Left colon (tissue), 2 donors: Measurements from ENCODE around the gene LRRK1. TPM values are rescaled to one million over a fixed set of nuclear protein-coding genes. Genes with fewer than 3 reads are reported as not detected.
"Not testable (repeated sequence)": the region's sequence is repeated elsewhere in the genome, so short reads cannot be mapped to it uniquely, and the experiment has no call there.

Source experiments
- ATAC-seq: fragments of 200-7000 bp; cut with Tn5 transposase; one replicate; pipeline ENCODE4 v1.9.1; 2020; ENCODE audit warnings: mild to moderate bottlenecking, moderate library complexity
- DNase-seq, 2 donors: peaks; one replicate each; pipeline ENCODE4 v3.0.0-alpha.2; 2020
- intact Hi-C, 2 donors: fragments of 100-400 bp; cut with DNase I in 1 of 2; cut with micrococcal nuclease in 1 of 2; formaldehyde crosslinking; loops; one replicate each; pipeline versions ENCODE4 v1.11.2 to v1.14.0; 2022; cut with DNase I, micrococcal nuclease
- total RNA-seq, 2 donors: library from RNA; stranded (reverse); fragmentation: NEBNext Ultra II Directional; extraction: Animal tissue kit (Norgen Biotek cat#: 25700); gene quantifications; one replicate each; pipeline ENCODE4 v1.2.1, GENCODE V29; 2021
- donor health status: DM: no; HTN: no; CAD: no.
- donor health status: DM: yes; HTN: yes; CAD: no.

Gene LRRK1
- total RNA-seq, 2 donors from 2014 or later, result 46.6 to 52.7 TPM

- intact Hi-C loops, result no loop called here
- no peak for ATAC-seq
- peak in 1 of 2 donors; percentile 1 for DNase-seq
These were observed 148.7 kb downstream of the LRRK1 start for GRCh38 chr15:101067660-101068522.

GRCh38 chr15:101068523-101068960 is 149.4 kb downstream of the LRRK1 start:
- DNase-seq (no peak), ATAC-seq (no peak)
- intact Hi-C loops, result no loop called here

- DNase-seq, result no peak
- no peak for ATAC-seq
- intact Hi-C loops, result no loop called here
These were observed 149.9 kb downstream of the LRRK1 start for GRCh38 chr15:101068961-101069653.

- no peak for ATAC-seq
- intact Hi-C loops, result no loop called here
- no peak for DNase-seq
These were observed 150.5 kb downstream of the LRRK1 start for GRCh38 chr15:101069654-101069973.

- DNase-seq (no peak), ATAC-seq (no peak)
- intact Hi-C loops, result no loop called here
These were observed 150.9 kb downstream of the LRRK1 start for GRCh38 chr15:101070024-101070423.

- intact Hi-C loops, result no loop called here
- ATAC-seq (no peak), DNase-seq (no peak)
These were observed 151.5 kb downstream of the LRRK1 start for GRCh38 chr15:101070502-101071273.

GRCh38 chr15:101071651-101072050 is 152.5 kb downstream of the LRRK1 start:
- intact Hi-C loops, result no loop called here
- ATAC-seq (no peak), DNase-seq (no peak)

GRCh38 chr15:101072235-101072634 is 153.1 kb downstream of the LRRK1 start:
- intact Hi-C loops, DNase-seq, ATAC-seq: not testable (repeated sequence)

GRCh38 chr15:101077806-101078668 is 158.9 kb downstream of the LRRK1 start:
- ATAC-seq, intact Hi-C loops, DNase-seq: not testable (repeated sequence)

- intact Hi-C loops, result no loop called here
- ATAC-seq (no peak), DNase-seq (no peak)
These were observed 159.6 kb downstream of the LRRK1 start for GRCh38 chr15:101078669-101079323.

- DNase-seq, result no peak
- intact Hi-C loops, result loop anchor here in 1 of 2 donors (10.0 kb wide), 1 partner anchor 183 kb away; no protein-coding TSS in a partner anchor
- no peak for ATAC-seq
These were observed 162.7 kb downstream of the LRRK1 start for GRCh38 chr15:101081900-101082299.

- DNase-seq, result no peak
- peak; percentile 31 for ATAC-seq
- intact Hi-C loops, result loop anchor here in 1 of 2 donors (10.0 kb wide), 1 partner anchor 181 kb away; no protein-coding TSS in a partner anchor
These were observed 164.3 kb downstream of the LRRK1 start for GRCh38 chr15:101083336-101084045.

- ATAC-seq (no peak), DNase-seq (no peak)
- intact Hi-C loops, result loop anchor here (5.0 to 10.0 kb wide), 2 partner anchors 172 to 180 kb away; no protein-coding TSS in a partner anchor
These were observed 165.6 kb downstream of the LRRK1 start for GRCh38 chr15:101084801-101085200.

GRCh38 chr15:101085311-101085700 is 166.1 kb downstream of the LRRK1 start:
- ATAC-seq, result no peak
- DNase-seq, result no peak
- intact Hi-C loops, result loop anchor here (5.0 to 10.0 kb wide), 2 partner anchors 172 to 179 kb away; no protein-coding TSS in a partner anchor

GRCh38 chr15:101086394-101087171 is 167.4 kb downstream of the LRRK1 start:
- intact Hi-C loops, result loop anchor here (5.0 to 10.0 kb wide), 2 partner anchors 171 to 178 kb away; no protein-coding TSS in a partner anchor
- ATAC-seq, result no peak

GRCh38 chr15:101087172-101087769 is 168.1 kb downstream of the LRRK1 start:
- DNase-seq (no peak), ATAC-seq (no peak)
- intact Hi-C loops, result loop anchor here (5.0 to 10.0 kb wide), 2 partner anchors 170 to 178 kb away; no protein-coding TSS in a partner anchor

More at GRCh38 chr15:101086394-101087171, 167.4 kb downstream of the LRRK1 start:
- DNase-seq, result no peak
